Measurements from ENCODE around the gene SPTBN5.

DNA sequence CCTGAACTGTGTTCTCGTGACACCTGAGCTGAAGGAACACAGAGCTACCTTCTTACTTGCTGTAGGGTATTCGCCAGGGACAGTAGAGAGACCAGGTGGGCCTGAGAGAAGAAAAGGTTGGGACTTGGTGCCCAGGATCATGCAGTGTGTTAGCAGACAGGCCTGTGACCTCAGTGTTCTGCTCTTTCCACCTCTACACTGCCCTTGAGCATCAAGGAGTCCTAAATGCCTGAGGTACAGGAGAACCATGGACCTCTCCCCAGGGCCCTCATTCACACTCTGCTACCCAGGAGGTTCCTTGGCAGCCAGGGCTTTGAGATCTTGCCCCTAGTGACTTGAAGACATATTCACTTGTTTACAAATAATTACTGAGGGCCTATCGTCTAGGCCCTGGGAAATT is 88.1 kb downstream of the SPTBN5 start:
- TF ChIP-seq EZH2phosphoT487 (IDR thresholded peaks at IDR 0.05; ENCODE audit: low read depth) = no peak
- TF ChIP-seq CTCF (IDR thresholded peaks at IDR 0.05; ENCODE audit: low read depth, low read length) = no peak
